ENCODE results near the gene OR7D2. TPM values are rescaled to one million over a fixed set of nuclear protein-coding genes. Genes with fewer than 3 reads are reported as not detected.
"Not testable (repeated sequence)": the region's sequence is repeated elsewhere in the genome, so short reads cannot be mapped to it uniquely, and the experiment has no call there.

OR7D2 gene
- total RNA-seq, 6 experiments from 2014 or later: not detected

- TF ChIP-seq CTCF (IDR thresholded peaks at IDR 0.05): no peak
- no peak overlapping the region for H3K27ac Mint-ChIP-seq
- no peak overlapping the region for H3K4me3 Mint-ChIP-seq
- peaks cover 13% of the 10 kb centered on the region for H3K9me3 Mint-ChIP-seq
- DNase-seq: no peak
- peaks cover 18% of the 10 kb centered on the region for H3K36me3 Mint-ChIP-seq (ENCODE audit: low read depth)
- H3K4me1 Mint-ChIP-seq (ENCODE audit: low read depth): no peaks in the 10 kb centered on the region
- H3K27me3 Mint-ChIP-seq (ENCODE audit: insufficient read depth): no peaks in the 10 kb centered on the region
Observed at GRCh38 chr19:9171393-9171991, 7.3 kb upstream of the OR7D2 start.

- TF ChIP-seq CTCF (IDR thresholded peaks at IDR 0.05): no peak
- DNase-seq: no peak
- H3K4me1 Mint-ChIP-seq (ENCODE audit: low read depth): no peaks in the 10 kb centered on the region
- H3K9me3 Mint-ChIP-seq: peaks cover 13% of the 10 kb centered on the region
- H3K36me3 Mint-ChIP-seq (ENCODE audit: low read depth): peaks cover 3% of the 10 kb centered on the region; the same call in 1 of the 2 replicates
- no peak overlapping the region for H3K4me3 Mint-ChIP-seq
- H3K27me3 Mint-ChIP-seq (ENCODE audit: insufficient read depth): no peaks in the 10 kb centered on the region
- no peak overlapping the region for H3K27ac Mint-ChIP-seq
Observed at GRCh38 chr19:9175326-9175725, 3.5 kb upstream of the OR7D2 start.

GRCh38 chr19:9183000-9183399, 4.2 kb downstream of the OR7D2 start:
- H3K27ac Mint-ChIP-seq: no peak overlapping the region
- no peaks in the 10 kb centered on the region; the same call in 1 of the 2 replicates for H3K36me3 Mint-ChIP-seq (ENCODE audit: low read depth)
- peaks cover 19% of the 10 kb centered on the region for H3K9me3 Mint-ChIP-seq
- H3K27me3 Mint-ChIP-seq (ENCODE audit: insufficient read depth): peaks cover 2% of the 10 kb centered on the region; the same call in 1 of the 2 replicates
- no peaks in the 10 kb centered on the region for H3K4me1 Mint-ChIP-seq (ENCODE audit: low read depth)
- no peak overlapping the region for H3K4me3 Mint-ChIP-seq
- no peak for TF ChIP-seq CTCF (IDR thresholded peaks at IDR 0.05)
- DNase-seq: no peak

GRCh38 chr19:9187191-9187590, 8.4 kb downstream of the OR7D2 start:
- peaks cover 30% of the 10 kb centered on the region for H3K9me3 Mint-ChIP-seq
- peaks cover 2% of the 10 kb centered on the region; the same call in 1 of the 2 replicates for H3K27me3 Mint-ChIP-seq (ENCODE audit: insufficient read depth)
- no peak for DNase-seq
- no peaks in the 10 kb centered on the region for H3K4me1 Mint-ChIP-seq (ENCODE audit: low read depth)
- TF ChIP-seq CTCF (IDR thresholded peaks at IDR 0.05): no peak
- H3K4me3 Mint-ChIP-seq: no peak overlapping the region
- no peak overlapping the region for H3K27ac Mint-ChIP-seq
- no peaks in the 10 kb centered on the region; the same call in 1 of the 2 replicates for H3K36me3 Mint-ChIP-seq (ENCODE audit: low read depth)

- peaks cover 30% of the 10 kb centered on the region for H3K9me3 Mint-ChIP-seq
- H3K4me3 Mint-ChIP-seq: no peak overlapping the region
- peaks cover 2% of the 10 kb centered on the region; the same call in 1 of the 2 replicates for H3K27me3 Mint-ChIP-seq (ENCODE audit: insufficient read depth)
- TF ChIP-seq CTCF (IDR thresholded peaks at IDR 0.05): no peak
- no peak for DNase-seq
- no peak overlapping the region for H3K27ac Mint-ChIP-seq
- H3K36me3 Mint-ChIP-seq (ENCODE audit: low read depth): no peaks in the 10 kb centered on the region; the same call in 1 of the 2 replicates
- H3K4me1 Mint-ChIP-seq (ENCODE audit: low read depth): no peaks in the 10 kb centered on the region
Observed at GRCh38 chr19:9189535-9189934, 10.8 kb downstream of the OR7D2 start.

GRCh38 chr19:9198044-9198443, 19.3 kb downstream of the OR7D2 start:
- DNase-seq; H3K4me1 Mint-ChIP-seq (ENCODE audit: low read depth); H3K36me3 Mint-ChIP-seq (ENCODE audit: low read depth); H3K27ac Mint-ChIP-seq; H3K9me3 Mint-ChIP-seq; H3K4me3 Mint-ChIP-seq: not testable (repeated sequence)
- peaks cover 10% of the 10 kb centered on the region for H3K27me3 Mint-ChIP-seq (ENCODE audit: insufficient read depth)

Data from HFFc6 (cell line).